ENCODE results near the gene TRAF3.

TRAF3 gene

GRCh38 chr14:102776761-102777710, at the start of gene TRAF3:
Gene TRAF3 (plus strand): TSS chr14:102777449. CDS start chr14:102870202, 92,753 bp downstream.
- no peak for DNase-seq (ENCODE audit: extremely low read depth, low read depth)
- TF ChIP-seq CTCF (IDR thresholded peaks at IDR 0.05; ENCODE audit: low read depth, low read length): no peak

GRCh38 chr14:102728501-102728900, 48.7 kb upstream of the TRAF3 start:
- TF ChIP-seq CTCF (IDR thresholded peaks at IDR 0.05; ENCODE audit: low read depth, low read length): no peak
- DNase-seq (ENCODE audit: extremely low read depth, low read depth): no peak

GRCh38 chr14:102729268-102729667, 48.0 kb upstream of the TRAF3 start:
- TF ChIP-seq CTCF (IDR thresholded peaks at IDR 0.05; ENCODE audit: low read depth, low read length): no peak
- DNase-seq (ENCODE audit: extremely low read depth, low read depth): no peak

- no peak for DNase-seq (ENCODE audit: extremely low read depth, low read depth)
- no peak for TF ChIP-seq CTCF (IDR thresholded peaks at IDR 0.05; ENCODE audit: low read depth, low read length)
These were observed 47.4 kb upstream of the TRAF3 start for GRCh38 chr14:102729825-102730224.

- DNase-seq (ENCODE audit: extremely low read depth, low read depth): no peak
- no peak for TF ChIP-seq CTCF (IDR thresholded peaks at IDR 0.05; ENCODE audit: low read depth, low read length)
These were observed 46.0 kb upstream of the TRAF3 start for GRCh38 chr14:102731101-102731870.

GRCh38 chr14:102731871-102732800, 45.1 kb upstream of the TRAF3 start:
- DNase-seq (ENCODE audit: extremely low read depth, low read depth): no peak
- TF ChIP-seq CTCF (IDR thresholded peaks at IDR 0.05; ENCODE audit: low read depth, low read length): no peak
